H9 (cell line): ENCODE data around the gene FBXL15. TPM values are rescaled to one million over a fixed set of nuclear protein-coding genes. Genes with fewer than 3 reads are reported as not detected.

ENCODE experiments used
- DNase-seq: peaks from one replicate; pipeline ENCODE4 v3.0.0-alpha.2; 2017
- H2AFZ ChIP-seq: one replicate; pipeline ENCODE4 v1.6.1; 2013; ENCODE audit warnings: mild to moderate bottlenecking, low read length, control low read depth, moderate library complexity
- H2AK5ac ChIP-seq: 2 replicates; pipeline ENCODE4 v1.6.1; 2013; ENCODE audit warnings: low read length, control low read depth, mixed read lengths; ENCODE audit not compliant: insufficient read length
- H2BK120ac ChIP-seq: one replicate; pipeline ENCODE4 v1.6.1; 2013; ENCODE audit warnings: low read depth, mild to moderate bottlenecking, low read length, control low read depth, inconsistent platforms; ENCODE audit not compliant: poor library complexity, severe bottlenecking
- H2BK12ac ChIP-seq: 2 replicates; pipeline ENCODE4 v1.6.1; 2013; ENCODE audit warnings: low read length, control low read depth, mixed read lengths, low read depth; ENCODE audit not compliant: insufficient read length
- H2BK15ac ChIP-seq: 2 replicates; pipeline ENCODE4 v1.6.1; 2013; ENCODE audit warnings: low read depth, low read length, control low read depth
- H2BK20ac ChIP-seq: one replicate; pipeline ENCODE4 v1.6.1; 2013; ENCODE audit warnings: low read depth, mild to moderate bottlenecking, low read length, control low read depth, inconsistent platforms; ENCODE audit not compliant: poor library complexity, severe bottlenecking
- H2BK5ac ChIP-seq: 2 replicates; pipeline ENCODE4 v1.6.1; 2013; ENCODE audit warnings: low read length, control low read depth, mixed read lengths; ENCODE audit not compliant: insufficient read length
- H3K14ac ChIP-seq: 2 replicates; pipeline ENCODE4 v1.6.1; 2013; ENCODE audit warnings: low read length, control low read depth; ENCODE audit not compliant: insufficient read depth
- H3K18ac ChIP-seq: 2 replicates; pipeline ENCODE4 v1.6.1; 2013; ENCODE audit warnings: low read depth, mild to moderate bottlenecking, mixed read lengths, low read length, control low read depth; ENCODE audit not compliant: insufficient read length
- H3K23ac ChIP-seq: 2 replicates; pipeline ENCODE4 v1.6.1; 2013; ENCODE audit warnings: low read length, control low read depth, mixed read lengths, low read depth; ENCODE audit not compliant: insufficient read length
- H3K23me2 ChIP-seq: 2 replicates; pipeline ENCODE4 v1.6.1; 2013; ENCODE audit warnings: low read depth, mild to moderate bottlenecking, mixed read lengths, low read length, control low read depth; ENCODE audit not compliant: insufficient read length, poor library complexity, severe bottlenecking
- H3K27ac ChIP-seq: 2 replicates; pipeline ENCODE4 v1.5.1; 2013; ENCODE audit warnings: low read length, control low read depth, mixed read lengths, low read depth; ENCODE audit not compliant: insufficient read length
- H3K27me3 ChIP-seq: 2 replicates; pipeline ENCODE4 v1.6.1; 2013; ENCODE audit warnings: low read length, control low read depth, inconsistent platforms; ENCODE audit not compliant: insufficient read depth
- H3K4ac ChIP-seq: 2 replicates; pipeline ENCODE4 v1.6.1; 2013; ENCODE audit warnings: low read depth, mild to moderate bottlenecking, control low read depth, inconsistent platforms, low read length, moderate library complexity
- H3K4me1 ChIP-seq: 2 replicates; pipeline ENCODE4 v1.6.1; 2013; ENCODE audit warnings: low read length, control low read depth, inconsistent platforms; ENCODE audit not compliant: insufficient read depth
- H3K4me2 ChIP-seq: 2 replicates; pipeline ENCODE4 v1.6.1; 2013; ENCODE audit warnings: low read length, control low read depth, mixed read lengths; ENCODE audit not compliant: insufficient read length, insufficient read depth
- H3K56ac ChIP-seq: 2 replicates; pipeline ENCODE4 v1.6.1; 2013; ENCODE audit warnings: low read depth, mild to moderate bottlenecking, mixed read lengths, low read length, control low read depth; ENCODE audit not compliant: insufficient read length
- H3K79me1 ChIP-seq: 2 replicates; pipeline ENCODE4 v1.6.1; 2013; ENCODE audit warnings: low read depth, mild to moderate bottlenecking, moderate library complexity, low read length, control low read depth, inconsistent platforms; ENCODE audit not compliant: insufficient read depth, poor library complexity, severe bottlenecking
- H3K79me2 ChIP-seq: 2 replicates; pipeline ENCODE4 v1.6.1; 2013; ENCODE audit warnings: low read length, control low read depth, inconsistent platforms; ENCODE audit not compliant: insufficient read depth
- H3K9ac ChIP-seq: 2 replicates; pipeline ENCODE4 v1.6.1; 2013; ENCODE audit warnings: low read length, control low read depth, mixed read lengths; ENCODE audit not compliant: insufficient read length; ENCODE audit errors: extremely low read depth
- H3K9me3 ChIP-seq: one replicate; pipeline ENCODE4 v1.6.1; 2013; ENCODE audit warnings: low read depth, low read length, inconsistent platforms; ENCODE audit not compliant: control insufficient read depth
- H3T11ph ChIP-seq: one replicate; pipeline ENCODE4 v1.6.1; 2013; ENCODE audit warnings: mild to moderate bottlenecking, low read length, control low read depth, inconsistent platforms
- H4K20me1 ChIP-seq: one replicate; pipeline ENCODE4 v1.6.1; 2013; ENCODE audit not compliant: control insufficient read depth, insufficient read length, insufficient read depth
- H4K5ac ChIP-seq: 2 replicates; pipeline ENCODE4 v1.6.1; 2013; ENCODE audit warnings: low read depth, mild to moderate bottlenecking, mixed read lengths, low read length, control low read depth; ENCODE audit not compliant: insufficient read length
- H4K8ac ChIP-seq: replicated peaks from 2 replicates; pipeline ENCODE4 v1.6.1; 2013; ENCODE audit warnings: low read length, control low read depth, mixed read lengths, low read depth; ENCODE audit not compliant: insufficient read length
- H4K91ac ChIP-seq: 2 replicates; pipeline ENCODE4 v1.6.1; 2013; ENCODE audit warnings: low read depth, mild to moderate bottlenecking, moderate library complexity, mixed read lengths, low read length, control low read depth; ENCODE audit not compliant: insufficient read length
- H3K27ac Mint-ChIP-seq, 3 experiments: 2 replicates in 2 of 3; 3 replicates in 1 of 3; pipeline ENCODE4 v1.8.0; 2020 to 2021; ENCODE audit warnings: mixed read lengths in 3 of 3, mild to moderate bottlenecking in 1 of 3, moderate library complexity in 1 of 3
- H3K27me3 Mint-ChIP-seq: 2 replicates; pipeline ENCODE4 v1.8.0; 2021; ENCODE audit warnings: low read depth, mild to moderate bottlenecking, moderate library complexity, mixed read lengths
- H3K36me3 Mint-ChIP-seq, 3 experiments: 2 replicates in 2 of 3; 3 replicates in 1 of 3; pipeline ENCODE4 v1.8.0; 2020 to 2021; ENCODE audit warnings: low read depth in 3 of 3, mixed read lengths in 3 of 3; ENCODE audit not compliant: insufficient read depth in 1 of 3
- H3K4me1 Mint-ChIP-seq, 2 experiments: 2 replicates each; pipeline ENCODE4 v1.8.0; 2020; ENCODE audit warnings: mixed read lengths in 2 of 2
- H3K4me3 Mint-ChIP-seq, 2 experiments: 2 replicates in 1 of 2; 3 replicates in 1 of 2; pipeline ENCODE4 v1.8.0; 2020 to 2021; ENCODE audit warnings: mild to moderate bottlenecking in 2 of 2, mixed read lengths in 2 of 2, moderate library complexity in 1 of 2
- H3K9me3 Mint-ChIP-seq, 2 experiments: 2 replicates in 1 of 2; 3 replicates in 1 of 2; pipeline ENCODE4 v1.8.0; 2020; ENCODE audit warnings: mild to moderate bottlenecking in 2 of 2, mixed read lengths in 2 of 2, moderate library complexity in 1 of 2
- WGBS: extraction: QIAGEN DNeasy Blood & Tissue Kit; methylation state at CpG from one replicate; pipeline ENCODE4 v1.1.7; 2013; ENCODE audit warnings: missing lambda C conversion rate, low lambda C conversion rate, mixed read lengths; ENCODE audit not compliant: insufficient read length; ENCODE audit errors: extremely low coverage; 5-methylcytosine and 5-hydroxymethylcytosine counted together
- total RNA-seq: library from RNA; stranded (reverse); gene quantifications from 2 replicates; pipeline ENCODE4 v1.2.1, GENCODE V29; 2021
- TF ChIP-seq, protein P1 (sequence below): fragments of 200-600 bp; sonication (generic); conservative IDR thresholded peaks from 3 replicates; pipeline ENCODE4 v1.8.0; 2021; ENCODE audit warnings: antibody characterized with exemption, mild to moderate bottlenecking

Gene FBXL15
- total RNA-seq, 1 experiment from 2014 or later, result 9.1 TPM

DNA sequence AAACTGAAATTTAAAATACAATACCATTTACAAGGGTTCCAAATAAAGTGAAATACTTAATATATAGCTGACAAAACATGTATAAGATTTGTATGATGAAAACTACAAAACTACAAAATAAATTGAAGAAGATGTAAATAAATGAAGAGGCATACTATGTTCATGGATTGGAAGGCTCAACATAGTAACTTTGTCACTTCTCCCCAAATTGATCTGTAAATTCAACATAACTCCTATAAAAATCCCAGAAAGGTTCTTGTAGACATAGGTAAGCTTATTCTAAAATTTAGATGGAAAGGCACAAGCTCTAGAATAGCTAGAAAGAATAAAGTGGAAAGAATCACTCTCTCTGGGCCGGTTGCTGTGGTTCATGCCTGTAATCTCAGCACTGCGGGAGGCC is 49.3 kb upstream of the FBXL15 start:
- H3K27ac Mint-ChIP-seq, result no peak overlapping the region
- H4K91ac ChIP-seq, result no peak overlapping the region
- WGBS, result no CpG with 5 or more reads among the region's 2 CpGs

More for the DNA sequence above, 49.3 kb upstream of the FBXL15 start:
- Histone ChIP-seq H3K4me1 (no peaks in the 10 kb centered on the region), H2BK5ac (no peak overlapping the region), H2BK120ac (no peak overlapping the region), H3K56ac (no peak overlapping the region), H2AK5ac (no peak overlapping the region), H3K9me3 (no peaks in the 10 kb centered on the region), H4K5ac (no peak overlapping the region), H3K27ac (no peak overlapping the region), H3K9ac (no peak overlapping the region), H3K4ac (no peak overlapping the region), H2AFZ (no peak overlapping the region), H2BK12ac (no peak overlapping the region), H2BK20ac (no peak overlapping the region), H3K79me2 (no peaks in the 10 kb centered on the region), H4K20me1 (no peaks in the 10 kb centered on the region), H3K23me2 (no peaks in the 10 kb centered on the region), H4K8ac (no peak overlapping the region), H3K18ac (no peak overlapping the region), H2BK15ac (no peak overlapping the region), H3T11ph (no peak overlapping the region), H3K23ac (no peak overlapping the region), H3K14ac (no peak overlapping the region), H3K79me1 (no peaks in the 10 kb centered on the region), H3K27me3 (no peaks in the 10 kb centered on the region), H3K4me2 (no peak overlapping the region)
- Mint-ChIP-seq H3K4me1 (no peaks in the 10 kb centered on the region), H3K4me3 (no peak overlapping the region), H3K36me3 (peaks cover 35 to 79% (median 58%) of the 10 kb centered on the region in 3 experiments), H3K9me3 (0 out of 5 replicates have a peak, but pooled peaks cover 0 to 4% of the 10 kb centered on the region in 2 experiments), H3K27me3 (no peaks in the 10 kb centered on the region)
- no peak for DNase-seq
- TF ChIP-seq, protein P1, sequence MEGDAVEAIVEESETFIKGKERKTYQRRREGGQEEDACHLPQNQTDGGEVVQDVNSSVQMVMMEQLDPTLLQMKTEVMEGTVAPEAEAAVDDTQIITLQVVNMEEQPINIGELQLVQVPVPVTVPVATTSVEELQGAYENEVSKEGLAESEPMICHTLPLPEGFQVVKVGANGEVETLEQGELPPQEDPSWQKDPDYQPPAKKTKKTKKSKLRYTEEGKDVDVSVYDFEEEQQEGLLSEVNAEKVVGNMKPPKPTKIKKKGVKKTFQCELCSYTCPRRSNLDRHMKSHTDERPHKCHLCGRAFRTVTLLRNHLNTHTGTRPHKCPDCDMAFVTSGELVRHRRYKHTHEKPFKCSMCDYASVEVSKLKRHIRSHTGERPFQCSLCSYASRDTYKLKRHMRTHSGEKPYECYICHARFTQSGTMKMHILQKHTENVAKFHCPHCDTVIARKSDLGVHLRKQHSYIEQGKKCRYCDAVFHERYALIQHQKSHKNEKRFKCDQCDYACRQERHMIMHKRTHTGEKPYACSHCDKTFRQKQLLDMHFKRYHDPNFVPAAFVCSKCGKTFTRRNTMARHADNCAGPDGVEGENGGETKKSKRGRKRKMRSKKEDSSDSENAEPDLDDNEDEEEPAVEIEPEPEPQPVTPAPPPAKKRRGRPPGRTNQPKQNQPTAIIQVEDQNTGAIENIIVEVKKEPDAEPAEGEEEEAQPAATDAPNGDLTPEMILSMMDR, result no peak
